Gastroesophageal sphincter (tissue), 3 donors: Measurements from ENCODE around the gene METTL6.

Experiments
- CTCF ChIP-seq, 4 experiments: fragments of 200-600 bp in 2 of 4; fragments of 450-650 bp in 2 of 4; sonication (generic) in 1 of 4; IDR thresholded peaks; one replicate each; pipeline ENCODE4 v1.5.1; 2017 to 2019; ENCODE audit warnings: antibody characterized with exemption in 4 of 4, mild to moderate bottlenecking in 2 of 4, moderate library complexity in 2 of 4
- POLR2A ChIP-seq, 2 donors: fragments of 450-650 bp; IDR thresholded peaks; one replicate each; pipeline ENCODE4 v1.6.1; 2017; ENCODE audit warnings: antibody characterized with exemption in 2 of 2, mild to moderate bottlenecking in 2 of 2, moderate library complexity in 1 of 2

DNA sequence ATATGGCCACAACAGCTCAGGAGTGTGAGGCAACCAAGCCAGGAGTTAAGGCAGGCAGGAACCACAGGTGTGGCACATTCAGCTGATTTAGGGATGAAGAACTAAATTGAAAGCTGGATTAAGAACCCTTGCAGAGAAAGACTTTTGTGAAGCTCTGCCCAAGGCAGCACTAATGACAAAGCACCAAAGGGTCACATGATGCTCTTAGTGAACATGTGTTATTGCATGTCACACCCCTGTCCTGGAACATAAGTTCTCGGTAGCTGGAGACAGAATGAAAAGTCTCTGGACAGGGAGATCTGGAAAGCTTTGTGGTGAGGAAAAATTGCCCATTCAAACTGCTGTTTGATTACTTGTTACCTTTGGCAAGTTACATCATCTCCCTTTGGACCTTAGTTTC lies 3.3 kb upstream of the METTL6 start:
- TF ChIP-seq CTCF (IDR thresholded peaks at IDR 0.05) (no peak), POLR2A (IDR thresholded peaks at IDR 0.05) (no peak)
